ENCODE results near the gene LIN28B. TPM values are rescaled to one million over a fixed set of nuclear protein-coding genes. Genes with fewer than 3 reads are reported as not detected.
A peak's percentile ranks its signal among the peaks of the same experiment; 100 is the strongest.

Gene LIN28B
- total RNA-seq, 1 donor from 2014 or later: 35.2 TPM

DNA sequence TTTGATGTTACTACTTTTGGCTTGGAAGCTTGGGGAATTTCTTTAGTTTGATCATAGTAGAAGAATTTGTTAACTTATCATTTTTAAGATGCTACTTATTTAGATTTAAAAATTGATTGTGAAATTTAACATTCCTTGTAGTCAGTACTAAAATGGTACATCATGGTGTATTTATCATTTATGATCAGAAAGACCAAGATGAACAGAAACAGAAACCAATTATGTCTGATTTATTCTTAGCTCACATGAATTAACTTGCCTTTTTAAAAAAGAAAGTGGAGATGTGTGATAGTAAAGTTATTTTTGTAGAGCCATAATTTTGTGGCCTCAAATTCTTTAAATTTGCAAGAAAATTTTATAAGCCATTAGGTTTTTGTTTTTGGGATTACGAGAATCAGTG, 77.6 kb downstream of the LIN28B start:
- Mint-ChIP-seq H3K36me3 (ENCODE audit: insufficient read depth) (peaks cover 6% of the 10 kb centered on the region), H3K27ac (no peak overlapping the region), H3K9me3 (ENCODE audit: low read depth) (no peaks in the 10 kb centered on the region), H3K4me1 (ENCODE audit: low read depth) (peaks cover 5% of the 10 kb centered on the region), H3K4me3 (ENCODE audit: low read depth) (no peak overlapping the region), H3K27me3 (no peaks in the 10 kb centered on the region)
- no peak for DNase-seq (ENCODE audit: low spot score, unreplicated experiment)
- TF ChIP-seq, protein P1, sequence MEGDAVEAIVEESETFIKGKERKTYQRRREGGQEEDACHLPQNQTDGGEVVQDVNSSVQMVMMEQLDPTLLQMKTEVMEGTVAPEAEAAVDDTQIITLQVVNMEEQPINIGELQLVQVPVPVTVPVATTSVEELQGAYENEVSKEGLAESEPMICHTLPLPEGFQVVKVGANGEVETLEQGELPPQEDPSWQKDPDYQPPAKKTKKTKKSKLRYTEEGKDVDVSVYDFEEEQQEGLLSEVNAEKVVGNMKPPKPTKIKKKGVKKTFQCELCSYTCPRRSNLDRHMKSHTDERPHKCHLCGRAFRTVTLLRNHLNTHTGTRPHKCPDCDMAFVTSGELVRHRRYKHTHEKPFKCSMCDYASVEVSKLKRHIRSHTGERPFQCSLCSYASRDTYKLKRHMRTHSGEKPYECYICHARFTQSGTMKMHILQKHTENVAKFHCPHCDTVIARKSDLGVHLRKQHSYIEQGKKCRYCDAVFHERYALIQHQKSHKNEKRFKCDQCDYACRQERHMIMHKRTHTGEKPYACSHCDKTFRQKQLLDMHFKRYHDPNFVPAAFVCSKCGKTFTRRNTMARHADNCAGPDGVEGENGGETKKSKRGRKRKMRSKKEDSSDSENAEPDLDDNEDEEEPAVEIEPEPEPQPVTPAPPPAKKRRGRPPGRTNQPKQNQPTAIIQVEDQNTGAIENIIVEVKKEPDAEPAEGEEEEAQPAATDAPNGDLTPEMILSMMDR (IDR thresholded peaks at IDR 0.05; ENCODE audit: unreplicated experiment): no peak

DNA sequence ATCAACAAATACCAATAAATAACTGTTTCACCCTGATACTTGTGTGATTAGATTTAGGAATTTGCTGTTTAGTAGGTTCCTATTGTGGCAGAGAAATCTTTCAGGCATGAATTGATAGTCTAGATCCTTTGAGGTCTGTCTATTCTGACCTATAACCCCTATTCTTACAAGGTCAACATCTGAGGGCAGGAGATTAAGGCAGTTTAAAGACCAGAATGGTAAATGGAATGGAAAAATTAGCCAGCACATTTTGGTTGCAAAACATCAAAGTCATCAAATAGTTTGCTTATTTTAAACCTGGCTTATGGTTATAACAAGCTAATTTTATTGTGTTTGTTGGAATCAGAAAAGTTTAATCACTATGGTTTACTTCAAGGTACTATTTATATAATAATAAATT, 78.4 kb downstream of the LIN28B start:
- H3K4me3 Mint-ChIP-seq (ENCODE audit: low read depth): no peak overlapping the region
- H3K27me3 Mint-ChIP-seq: no peaks in the 10 kb centered on the region
- H3K9me3 Mint-ChIP-seq (ENCODE audit: low read depth): no peaks in the 10 kb centered on the region
- no peak for DNase-seq (ENCODE audit: low spot score, unreplicated experiment)
- TF ChIP-seq, protein P1 (IDR thresholded peaks at IDR 0.05; ENCODE audit: unreplicated experiment): no peak
- peaks cover 5% of the 10 kb centered on the region for H3K4me1 Mint-ChIP-seq (ENCODE audit: low read depth)
- peaks cover 6% of the 10 kb centered on the region for H3K36me3 Mint-ChIP-seq (ENCODE audit: insufficient read depth)
- H3K27ac Mint-ChIP-seq: no peak overlapping the region

DNA sequence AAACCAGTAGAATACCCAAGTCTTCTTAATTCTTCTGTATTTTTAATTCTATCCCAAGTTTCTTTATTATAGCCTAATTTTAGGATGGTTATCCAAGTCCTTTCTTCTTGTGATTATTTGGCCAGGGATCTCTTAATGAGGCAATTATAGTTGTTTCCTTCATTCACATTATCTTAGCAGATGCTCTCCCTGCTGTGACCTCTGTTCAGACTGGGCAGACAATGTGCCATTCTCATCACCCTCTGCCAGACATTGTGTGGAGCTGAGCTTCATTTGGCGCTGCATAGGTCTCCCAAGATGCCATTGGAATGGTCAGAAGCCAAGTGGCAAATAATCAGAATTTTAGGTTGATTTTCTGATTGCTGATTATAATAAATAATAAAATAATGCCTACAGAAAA, 79.4 kb downstream of the LIN28B start:
- TF ChIP-seq, protein P1 (IDR thresholded peaks at IDR 0.05; ENCODE audit: unreplicated experiment): no peak
- Mint-ChIP-seq H3K9me3 (ENCODE audit: low read depth) (no peaks in the 10 kb centered on the region), H3K27me3 (no peaks in the 10 kb centered on the region), H3K4me1 (ENCODE audit: low read depth) (peaks cover 5% of the 10 kb centered on the region), H3K36me3 (ENCODE audit: insufficient read depth) (peaks cover 6% of the 10 kb centered on the region), H3K4me3 (ENCODE audit: low read depth) (no peak overlapping the region), H3K27ac (peak overlapping the region; percentile 50)
- DNase-seq (ENCODE audit: low spot score, unreplicated experiment): no peak

DNA sequence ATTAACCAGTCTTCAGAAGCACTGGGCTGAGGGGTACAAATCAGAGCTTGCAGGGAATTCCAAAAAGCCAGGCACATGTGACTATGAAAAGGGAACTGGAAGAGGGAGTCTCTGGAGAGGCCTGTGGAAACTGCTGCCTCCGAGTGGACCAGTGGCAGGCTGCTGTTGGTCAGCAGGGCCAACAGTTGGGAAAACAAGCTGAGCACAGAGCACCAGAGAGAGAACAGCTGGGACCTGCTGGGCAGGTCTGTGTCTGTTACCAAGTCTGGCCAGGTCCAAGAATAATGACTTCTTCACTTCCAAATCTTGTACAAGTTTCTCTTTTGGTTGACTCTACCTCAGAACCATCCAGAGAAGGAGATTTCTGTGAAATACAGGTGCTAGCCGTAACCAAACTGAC, 81.4 kb downstream of the LIN28B start:
- DNase-seq (ENCODE audit: low spot score, unreplicated experiment): no peak
- H3K27ac Mint-ChIP-seq: no peak overlapping the region
- TF ChIP-seq, protein P1 (IDR thresholded peaks at IDR 0.05; ENCODE audit: unreplicated experiment): no peak

GRCh38 chr6:105041880-105042279, 85.0 kb downstream of the LIN28B start:
- DNase-seq (ENCODE audit: low spot score, unreplicated experiment): no peak
- peaks cover 10% of the 10 kb centered on the region for H3K36me3 Mint-ChIP-seq (ENCODE audit: insufficient read depth)
- H3K27ac Mint-ChIP-seq: peak overlapping the region; percentile 39
- H3K9me3 Mint-ChIP-seq (ENCODE audit: low read depth): no peaks in the 10 kb centered on the region
- TF ChIP-seq, protein P1 (IDR thresholded peaks at IDR 0.05; ENCODE audit: unreplicated experiment): no peak
- peaks cover 11% of the 10 kb centered on the region for H3K4me1 Mint-ChIP-seq (ENCODE audit: low read depth)
- no peak overlapping the region for H3K4me3 Mint-ChIP-seq (ENCODE audit: low read depth)
- no peaks in the 10 kb centered on the region for H3K27me3 Mint-ChIP-seq

More for the DNA sequence above, 81.4 kb downstream of the LIN28B start:
- Mint-ChIP-seq H3K27me3 (no peaks in the 10 kb centered on the region), H3K36me3 (ENCODE audit: insufficient read depth) (peaks cover 2% of the 10 kb centered on the region), H3K4me1 (ENCODE audit: low read depth) (peaks cover 16% of the 10 kb centered on the region), H3K4me3 (ENCODE audit: low read depth) (no peak overlapping the region), H3K9me3 (ENCODE audit: low read depth) (no peaks in the 10 kb centered on the region)

All from progenitor cell of endocrine pancreas (in vitro differentiated cells).